ENCODE data around the gene BAZ2B.

BAZ2B gene

DNA sequence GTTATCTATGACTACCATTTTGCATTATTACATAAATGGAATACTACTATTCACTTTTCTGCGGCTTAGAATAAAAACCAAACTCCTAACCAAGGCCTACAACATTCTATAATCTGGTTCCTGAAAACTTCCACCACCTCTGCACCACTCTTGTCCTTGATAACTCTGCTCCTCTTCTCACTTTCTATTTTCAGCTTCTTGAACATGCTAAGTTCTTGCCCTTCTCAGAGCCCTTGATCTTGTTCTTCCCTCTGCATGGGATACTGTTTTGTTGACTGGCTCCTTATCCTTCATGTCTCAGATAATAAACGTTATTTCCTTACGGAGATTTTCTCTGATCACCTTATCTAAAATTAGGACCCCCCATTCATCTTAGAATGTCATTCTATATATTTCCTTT lies 264.4 kb downstream of the BAZ2B start:
- no peak for DNase-seq (ENCODE audit: extremely low read depth in 1 of 2, low read depth in 1 of 2)

DNA sequence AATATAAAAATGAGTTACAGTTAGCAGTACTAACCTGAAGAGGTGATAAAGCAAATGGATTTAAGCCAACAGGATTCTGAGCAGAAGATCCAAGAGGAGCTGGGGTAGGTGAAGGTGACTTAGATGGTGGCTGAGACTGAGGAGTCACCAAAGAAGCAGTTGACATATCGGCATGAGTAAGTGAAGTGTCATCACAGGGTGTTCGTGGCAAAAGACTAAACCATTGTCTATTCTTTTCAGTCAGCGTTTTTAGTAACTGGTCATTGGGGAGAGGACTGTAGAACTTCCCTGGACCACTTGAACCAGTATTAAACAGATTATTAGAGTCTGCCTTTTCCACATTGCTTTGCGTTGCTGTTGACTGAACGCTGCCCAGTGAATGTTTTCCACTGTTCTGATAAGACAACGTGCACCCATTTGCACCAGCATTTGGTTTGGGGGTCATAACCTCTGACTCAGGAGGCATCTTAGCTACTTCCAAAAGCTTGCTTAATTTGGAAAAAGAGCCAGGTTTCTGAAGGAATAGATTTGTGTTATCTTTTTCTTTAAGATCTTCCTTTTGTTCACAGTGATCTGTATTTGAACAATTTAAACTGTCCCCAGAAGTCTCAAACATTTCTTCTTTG lies 266.6 kb downstream of the BAZ2B start:
- no peak for DNase-seq (ENCODE audit: extremely low read depth in 1 of 2, low read depth in 1 of 2)

DNA sequence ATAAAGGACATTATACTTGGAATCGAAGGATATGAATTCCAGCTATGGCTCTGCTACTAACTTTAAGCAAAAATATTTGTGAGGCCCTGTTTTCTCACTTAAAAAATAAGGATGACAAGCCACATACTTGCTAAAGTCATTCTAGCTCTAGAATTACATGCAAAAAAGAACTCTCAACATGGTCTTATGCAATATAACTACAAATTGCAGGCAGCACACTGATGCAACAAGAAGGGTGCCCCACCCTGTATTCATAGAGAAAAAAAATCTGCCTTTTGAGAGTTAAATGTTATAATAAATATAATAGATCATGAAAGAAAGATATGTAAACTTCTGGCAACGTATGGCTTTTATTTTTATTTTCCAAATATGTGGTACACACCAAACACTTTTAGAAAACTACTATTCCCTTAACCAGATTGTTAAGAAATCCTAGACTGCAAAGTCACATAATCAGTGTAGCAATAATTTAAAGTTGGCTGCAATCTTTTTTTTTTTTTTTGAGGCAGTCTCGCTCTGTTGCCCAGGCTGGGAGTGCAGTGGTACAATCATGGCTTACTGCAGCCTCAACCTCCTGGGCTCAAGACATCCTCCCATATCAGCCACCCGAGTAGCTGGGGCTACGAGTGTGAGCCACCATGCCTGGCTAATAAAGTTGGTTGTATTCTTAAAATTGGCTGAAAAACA lies 289.6 kb downstream of the BAZ2B start:
- no peak for DNase-seq (ENCODE audit: extremely low read depth in 1 of 2, low read depth in 1 of 2)

DNA sequence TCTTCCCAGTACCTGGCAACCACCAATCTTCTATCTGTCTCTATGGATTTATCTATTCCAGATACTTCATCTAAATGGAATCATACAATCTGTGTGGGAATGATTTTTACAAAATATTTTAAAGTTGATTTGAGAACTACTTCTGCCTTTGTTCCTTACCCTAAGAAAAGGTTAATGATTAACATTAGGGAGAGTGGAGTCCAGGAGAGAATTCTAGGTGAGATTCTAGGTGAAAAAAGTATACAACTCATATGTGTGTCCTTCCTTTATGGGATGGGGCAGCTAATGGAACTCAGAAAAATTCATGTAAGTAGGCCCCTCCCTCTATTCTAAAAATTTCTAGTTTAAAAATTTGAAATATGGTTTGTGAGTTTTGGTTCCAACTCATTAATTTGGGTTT lies 293.9 kb downstream of the BAZ2B start:
- DNase-seq (ENCODE audit: extremely low read depth in 1 of 2, low read depth in 1 of 2), result no peak

DNA sequence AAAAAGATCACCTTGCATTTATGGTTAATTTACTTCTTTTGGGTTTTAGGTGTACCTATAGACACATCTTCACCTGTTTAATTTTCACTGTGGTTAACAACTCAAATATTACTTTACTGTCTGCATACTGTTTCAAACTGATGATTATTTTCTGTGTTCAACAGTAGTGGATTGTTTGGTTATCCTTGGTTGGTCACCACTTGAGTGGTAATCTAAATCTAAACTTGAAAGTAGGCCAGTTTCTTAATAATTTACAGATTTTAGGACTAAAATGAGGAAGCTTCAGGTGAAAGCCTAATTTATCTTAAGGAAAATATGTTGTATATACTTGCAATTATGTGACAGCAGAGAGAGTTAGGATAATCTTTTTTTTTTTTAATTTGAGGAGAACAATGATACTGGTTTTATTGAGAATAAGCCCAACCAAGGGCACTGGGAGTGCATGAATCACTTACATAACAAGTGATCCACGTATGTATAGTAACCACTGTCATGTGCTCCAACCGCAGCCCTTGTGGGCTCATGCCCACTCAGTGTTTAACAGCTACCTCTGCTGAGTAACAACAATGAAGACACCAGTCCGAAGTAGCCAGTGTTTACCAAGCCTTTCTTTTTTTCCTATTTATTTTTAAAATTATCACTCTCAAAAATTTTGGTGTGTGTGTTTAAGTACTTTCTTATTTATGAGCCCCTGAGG lies 298.8 kb downstream of the BAZ2B start:
- no peak for DNase-seq (ENCODE audit: extremely low read depth in 1 of 2, low read depth in 1 of 2)

DNA sequence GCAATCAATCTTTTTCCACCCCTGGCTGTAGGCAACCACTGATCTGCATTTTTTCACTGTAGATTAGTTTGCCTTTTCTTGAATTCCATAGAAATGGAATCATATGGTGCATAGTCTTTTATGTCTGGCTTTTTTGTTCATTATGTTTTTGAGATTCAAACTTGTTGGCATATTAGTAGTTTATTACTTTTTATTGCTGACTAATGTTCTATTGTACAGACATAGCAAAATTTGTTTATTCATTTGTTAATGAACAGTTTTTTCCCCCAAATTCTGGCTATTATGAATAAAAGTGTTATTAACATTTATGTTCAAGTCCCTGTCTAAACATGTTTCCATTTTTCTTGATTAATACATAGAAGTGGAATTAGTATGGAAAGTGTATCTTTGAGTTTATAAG lies 308.4 kb downstream of the BAZ2B start:
- DNase-seq (ENCODE audit: extremely low read depth in 1 of 2, low read depth in 1 of 2), result no peak

DNA sequence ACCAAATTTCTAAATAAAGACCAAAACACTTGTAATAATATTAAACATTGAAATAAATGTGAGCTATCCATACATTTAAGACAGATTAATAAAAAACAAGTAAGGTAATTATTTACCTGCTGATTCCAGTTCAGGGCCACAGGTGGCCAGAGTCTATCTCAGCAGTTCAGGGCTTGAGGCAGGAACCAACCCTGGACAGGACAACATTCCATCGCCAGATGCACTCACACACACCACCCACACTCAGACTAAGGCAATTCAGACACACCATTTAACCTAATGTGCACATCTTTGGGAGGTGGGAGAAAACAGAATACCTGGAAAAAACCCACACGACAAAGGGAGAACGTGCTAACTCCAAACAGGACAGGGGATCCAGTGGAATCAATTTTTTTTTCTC lies 315.8 kb downstream of the BAZ2B start:
- DNase-seq (ENCODE audit: extremely low read depth in 1 of 2, low read depth in 1 of 2), result no peak

DNA sequence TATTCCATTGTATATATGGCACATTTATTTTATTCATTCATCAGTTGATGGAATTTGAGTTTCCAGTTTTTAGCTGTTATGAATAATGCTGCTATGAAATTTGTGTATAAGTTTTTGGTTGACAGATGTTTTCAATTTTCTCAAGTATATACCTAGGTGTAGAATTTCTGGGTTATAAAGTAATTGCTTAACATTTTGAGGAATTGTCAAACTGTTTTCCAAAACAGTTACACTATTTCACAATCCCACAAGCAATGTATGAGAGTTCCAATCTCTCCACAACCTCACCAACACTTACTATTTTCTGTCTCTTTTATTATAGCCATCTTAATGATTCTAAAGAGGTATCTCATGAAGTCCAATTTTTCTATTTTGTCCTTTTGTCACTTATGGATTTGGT lies 317.4 kb downstream of the BAZ2B start:
- DNase-seq (ENCODE audit: extremely low read depth in 1 of 2, low read depth in 1 of 2), result no peak

DNA sequence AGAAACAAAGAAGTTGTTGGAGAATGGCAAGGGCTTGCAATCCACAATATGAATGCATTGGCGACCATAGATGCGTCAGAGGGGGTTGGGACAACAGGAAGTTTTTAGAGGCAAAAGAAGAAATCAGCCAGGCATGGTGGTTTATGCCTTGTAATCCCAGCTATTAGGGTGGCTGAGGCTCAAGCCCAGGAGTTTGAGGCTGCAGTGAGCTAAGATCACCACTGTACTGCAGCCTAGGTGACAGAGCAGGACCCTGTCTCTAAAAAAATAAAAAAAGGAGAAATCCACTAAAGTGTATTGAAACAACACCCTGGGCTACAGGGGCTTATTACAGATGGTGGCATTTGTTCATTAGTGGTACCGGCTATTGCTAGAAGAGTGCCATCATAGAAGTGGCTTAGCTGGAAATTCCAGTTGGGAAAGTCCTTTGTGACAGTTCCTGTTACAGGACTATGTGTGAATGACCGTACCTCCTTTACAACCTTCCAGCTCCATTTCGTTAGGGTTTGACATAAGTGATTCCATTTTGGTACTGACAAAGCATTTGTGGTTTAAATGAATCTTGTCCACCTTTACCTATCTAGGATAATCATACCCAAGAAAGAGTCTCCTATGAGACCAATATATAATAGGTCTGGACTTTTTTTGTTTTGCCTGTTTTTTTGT lies 319.2 kb downstream of the BAZ2B start:
- DNase-seq (ENCODE audit: extremely low read depth in 1 of 2, low read depth in 1 of 2), result no peak

DNA sequence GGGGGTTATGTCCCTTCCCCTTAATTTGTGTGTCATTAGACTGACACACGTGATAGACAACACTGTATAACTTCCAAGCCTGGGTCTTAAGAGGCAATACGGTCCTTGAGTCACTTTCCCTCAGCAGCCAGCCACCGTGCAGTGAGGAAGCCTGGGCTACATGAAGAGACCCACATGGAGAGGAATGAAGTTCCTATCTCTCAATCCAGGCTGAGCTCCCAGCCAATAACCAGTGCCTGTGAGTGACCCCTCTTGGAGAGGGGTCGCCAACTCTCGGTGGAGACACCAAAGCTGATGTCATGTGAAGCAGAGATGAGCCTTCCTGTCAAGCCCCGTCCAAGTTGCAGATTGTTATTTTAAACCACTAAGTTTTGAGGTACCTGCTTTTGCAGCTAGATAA lies 324.2 kb downstream of the BAZ2B start:
- DNase-seq (ENCODE audit: extremely low read depth in 1 of 2, low read depth in 1 of 2), result no peak

DNA sequence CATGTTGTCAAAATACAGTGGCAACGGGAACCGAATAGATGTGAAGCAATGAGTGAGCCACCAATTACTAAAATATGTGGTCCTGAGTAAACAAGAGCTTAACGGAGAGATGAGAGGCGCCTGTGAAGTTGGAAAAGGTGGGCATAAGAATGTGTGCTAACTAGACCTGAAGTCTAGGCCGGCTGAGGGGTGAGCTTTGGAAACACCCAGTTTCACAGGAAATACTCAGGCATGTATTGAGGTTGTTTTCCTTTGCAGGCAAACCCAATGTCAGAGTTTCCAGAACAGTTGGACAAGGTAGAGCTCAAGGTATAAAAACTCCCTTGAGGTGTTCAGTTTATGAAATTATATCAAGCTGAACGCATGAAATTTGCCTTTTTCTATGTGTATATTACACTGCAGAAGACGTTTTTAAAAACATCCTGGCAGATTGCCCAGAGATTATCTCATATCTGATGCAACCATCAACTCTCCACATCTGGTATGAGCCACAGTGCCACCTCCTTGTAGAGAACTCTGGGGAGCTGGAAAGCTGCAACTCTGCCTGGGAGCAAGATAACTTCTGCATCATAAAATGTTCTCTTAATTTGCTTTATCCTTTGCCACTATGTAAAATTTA lies 325.9 kb downstream of the BAZ2B start:
- peak in 1 of 2 donors; percentile 2 for DNase-seq (ENCODE audit: extremely low read depth in 1 of 2, low read depth in 1 of 2)

DNA sequence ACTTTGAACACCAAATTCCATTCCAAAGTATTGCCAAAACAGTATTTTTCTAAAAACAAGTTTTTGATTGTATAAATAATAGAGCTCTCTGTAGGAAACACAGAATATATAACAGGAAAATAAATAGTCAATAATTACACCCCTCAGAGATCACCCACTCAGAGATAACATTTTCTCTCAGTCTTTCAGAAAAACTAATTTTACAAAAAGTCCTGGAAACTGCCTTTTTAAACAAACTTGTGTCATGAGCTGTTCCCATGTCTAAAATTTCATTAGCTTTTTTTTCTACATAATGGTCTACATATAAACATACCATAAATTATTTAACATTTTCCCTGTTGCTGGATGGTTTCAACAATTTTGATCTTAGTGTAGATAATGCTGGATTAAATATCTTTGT lies 328.6 kb downstream of the BAZ2B start:
- DNase-seq (ENCODE audit: extremely low read depth in 1 of 2, low read depth in 1 of 2), result no peak

DNA sequence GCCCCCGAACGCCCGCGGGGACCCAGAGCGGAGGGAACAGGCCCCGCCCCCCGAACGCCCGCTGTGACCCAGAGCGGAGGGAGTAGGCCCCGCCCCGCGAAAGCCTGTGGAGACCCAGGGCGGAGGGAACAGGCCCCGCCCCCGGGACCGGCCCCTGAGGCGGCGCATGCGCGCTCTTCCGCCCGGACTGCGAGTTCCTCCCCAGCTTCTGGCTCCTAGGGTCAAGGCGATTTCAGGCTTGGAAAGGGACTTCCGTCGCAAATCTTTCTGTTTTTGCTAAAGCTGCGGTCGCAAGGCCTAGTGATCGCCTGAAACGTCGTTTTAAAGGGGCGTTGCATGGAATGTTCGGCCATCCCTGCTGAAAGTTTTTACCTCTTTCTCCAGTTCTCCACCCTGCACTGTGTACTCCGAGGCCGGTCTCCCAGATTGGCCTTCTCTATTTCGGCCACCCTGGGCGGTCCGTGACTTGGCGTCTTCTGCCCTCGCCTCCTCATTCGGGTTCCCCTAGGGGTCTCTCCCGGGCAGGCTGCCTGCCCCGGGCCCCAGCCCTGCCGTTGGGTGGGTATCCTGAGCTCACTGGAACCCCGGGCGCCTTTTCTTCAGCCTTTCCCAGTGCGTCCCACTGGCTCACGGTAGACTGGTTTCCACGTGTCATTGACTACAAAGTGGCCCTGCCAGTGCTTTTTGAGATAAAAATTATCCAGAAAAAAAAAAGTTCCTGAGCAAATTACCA lies 329.5 kb downstream of the BAZ2B start:
- peak; percentile 92 to 95 for DNase-seq (ENCODE audit: extremely low read depth in 1 of 2, low read depth in 1 of 2)

DNA sequence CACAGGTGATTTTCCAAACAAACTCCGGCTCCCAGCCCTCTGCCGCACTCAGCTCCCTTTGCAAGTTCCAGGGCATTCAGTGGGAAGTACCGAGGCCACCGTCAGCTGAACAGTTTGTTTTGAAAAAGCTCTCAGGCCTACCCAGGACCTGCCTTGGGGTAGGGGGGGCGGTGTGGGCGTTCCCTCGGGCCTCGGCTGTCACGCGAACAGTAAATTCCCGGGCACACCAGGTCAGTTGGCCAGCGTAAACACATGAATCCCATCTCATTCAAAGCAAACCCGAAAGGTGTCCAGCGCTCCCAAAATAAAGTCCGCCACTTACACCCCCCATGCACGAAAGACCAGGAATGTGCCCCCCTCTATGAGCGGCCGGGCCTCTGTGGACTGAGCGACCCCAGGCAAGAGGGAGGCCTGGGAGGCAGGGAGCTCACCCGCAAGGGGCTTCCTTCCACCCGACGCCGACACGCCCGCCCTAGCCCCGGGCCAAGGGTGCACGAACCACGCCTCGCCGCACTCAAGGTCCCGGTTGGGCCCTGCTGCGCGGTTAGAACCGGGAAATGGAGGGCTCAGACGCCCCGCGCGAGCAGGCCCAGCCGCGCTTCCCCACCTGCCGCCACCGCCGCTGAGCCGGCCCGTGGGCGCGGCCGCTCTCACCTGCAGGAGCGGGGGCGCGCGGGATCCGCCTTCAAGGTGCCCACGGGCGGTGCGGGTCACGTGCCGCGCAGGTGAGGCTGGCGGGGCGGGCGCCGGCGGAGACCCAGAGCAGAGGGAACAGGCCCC lies 330.2 kb downstream of the BAZ2B start, which contains the start of gene WDSUB1:
Gene WDSUB1 (minus strand): TSS at position 775 of the 780 bp plus-strand sequence. CDS start 3,634 bp downstream, outside the sequence.
- DNase-seq (ENCODE audit: extremely low read depth in 1 of 2, low read depth in 1 of 2), result peak; percentile 13 to 20

DNA sequence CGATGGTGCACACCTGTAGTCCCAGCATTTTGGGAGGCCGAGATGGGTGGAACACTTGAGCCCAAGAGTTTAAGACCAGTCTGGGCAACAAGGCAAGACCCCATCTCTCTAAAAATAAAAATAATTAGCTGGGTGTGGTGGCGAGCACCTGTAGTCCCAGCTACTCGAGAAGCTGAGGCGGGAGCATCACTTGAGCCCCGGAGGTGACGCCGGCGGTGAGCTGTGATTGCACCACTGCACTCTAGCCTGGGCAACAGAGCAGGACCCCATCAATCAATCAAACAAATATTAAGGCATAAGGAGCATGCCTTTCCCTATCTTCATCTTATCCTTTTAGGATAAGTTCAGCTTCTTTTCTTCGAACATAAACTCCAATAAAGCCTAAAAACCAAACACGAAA lies 330.9 kb downstream of the BAZ2B start:
- no peak for DNase-seq (ENCODE audit: extremely low read depth in 1 of 2, low read depth in 1 of 2)

DNA sequence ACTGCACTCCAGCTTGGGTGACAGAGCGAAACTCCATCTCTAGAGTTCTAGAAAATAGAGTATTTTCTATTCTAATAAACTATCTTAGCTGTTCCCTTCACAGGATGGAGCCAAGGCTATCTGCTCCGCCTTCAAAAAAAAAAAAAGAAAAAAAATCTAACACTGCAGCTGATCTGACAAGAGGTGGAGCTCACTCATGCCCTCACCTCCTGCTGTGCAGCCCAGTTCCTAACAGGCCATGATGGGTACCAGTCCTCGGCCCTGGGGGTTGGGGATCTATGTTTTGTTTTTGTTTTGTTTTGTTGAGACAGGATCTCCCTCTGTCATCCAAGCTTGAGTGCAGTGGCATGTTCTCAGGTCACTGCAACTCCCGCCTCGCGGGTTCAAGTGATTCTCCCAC lies 332.8 kb downstream of the BAZ2B start:
- no peak for DNase-seq (ENCODE audit: extremely low read depth in 1 of 2, low read depth in 1 of 2)

DNA sequence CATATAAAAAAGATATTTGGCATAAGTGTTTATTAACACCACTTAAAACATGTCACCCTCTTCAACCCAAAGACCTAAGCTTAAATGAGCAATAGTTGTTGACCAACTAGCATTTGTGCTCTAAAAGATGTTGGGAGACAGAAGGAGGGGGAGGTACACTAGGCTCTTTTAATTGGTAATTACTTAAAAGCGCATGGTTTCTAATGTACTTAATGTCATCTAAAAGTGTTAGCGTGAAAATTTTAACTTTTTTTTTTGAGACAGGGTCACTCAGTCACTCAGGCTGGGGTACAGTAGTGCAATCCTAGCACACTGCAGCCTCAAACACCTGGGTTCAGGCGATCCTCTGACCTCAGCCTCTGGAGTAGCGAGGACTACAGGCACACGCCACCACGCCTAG lies 335.3 kb downstream of the BAZ2B start:
- no peak for DNase-seq (ENCODE audit: extremely low read depth in 1 of 2, low read depth in 1 of 2)

DNA sequence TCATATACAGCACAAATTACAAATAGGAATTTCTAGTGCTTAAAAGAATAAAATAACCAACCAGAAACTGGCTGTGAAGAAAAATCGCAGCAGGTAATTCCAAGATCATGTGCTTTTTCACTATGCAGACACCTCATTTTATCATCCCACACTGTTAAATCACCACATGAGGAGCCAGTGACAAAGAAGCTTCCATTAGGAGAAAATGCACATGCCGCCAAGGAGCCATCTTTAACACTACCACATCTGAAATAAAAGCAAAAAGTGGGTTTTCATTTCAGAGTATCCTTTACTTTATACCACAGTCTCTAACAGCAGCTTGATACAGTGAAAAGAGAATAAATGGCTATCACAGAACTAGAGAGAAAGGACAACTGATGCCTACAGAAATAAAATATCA lies 336.6 kb downstream of the BAZ2B start:
- no peak for DNase-seq (ENCODE audit: extremely low read depth in 1 of 2, low read depth in 1 of 2)

DNA sequence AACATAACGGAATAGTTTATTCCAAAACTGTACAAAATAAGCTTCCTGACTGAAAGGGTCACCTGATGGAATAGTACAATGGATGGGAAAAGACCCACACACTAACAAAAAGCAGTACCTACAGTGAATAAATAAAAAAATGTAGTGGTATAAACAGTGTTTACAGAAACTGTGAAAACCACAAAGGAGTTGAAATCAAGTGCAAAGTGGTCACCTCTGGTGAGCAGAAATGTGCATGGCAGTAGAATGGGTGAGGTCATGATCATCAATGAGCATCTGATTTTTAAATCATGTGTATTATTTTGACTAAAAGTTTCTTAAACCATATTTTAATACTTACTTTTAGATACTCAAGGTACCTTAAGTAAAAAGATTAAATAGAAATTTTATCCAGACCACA lies 341.2 kb downstream of the BAZ2B start:
- no peak for DNase-seq (ENCODE audit: extremely low read depth in 1 of 2, low read depth in 1 of 2)

DNA sequence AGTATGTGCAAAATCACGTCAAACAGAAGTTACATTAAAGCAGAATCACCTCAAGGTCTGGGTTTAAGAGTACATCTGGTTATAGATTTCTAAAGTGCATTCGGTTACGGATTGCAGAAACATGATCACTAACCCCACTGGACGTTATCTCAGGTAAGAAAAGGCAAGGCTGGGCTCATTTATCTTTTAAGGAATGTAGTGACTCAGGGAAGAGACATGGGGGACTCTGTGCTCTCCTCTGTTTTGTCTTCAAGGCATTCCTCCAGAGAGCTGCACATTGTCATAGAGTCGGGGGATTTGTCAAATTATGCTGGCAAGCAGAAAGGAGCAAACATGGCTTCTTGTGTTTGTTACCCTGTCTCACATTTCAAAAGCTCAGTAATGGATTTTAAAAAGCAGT lies 344.2 kb downstream of the BAZ2B start:
- DNase-seq (ENCODE audit: extremely low read depth in 1 of 2, low read depth in 1 of 2), result no peak
